GM23248 (cell line): Measurements from ENCODE around the gene OR5M3. TPM values are rescaled to one million over a fixed set of nuclear protein-coding genes. Genes with fewer than 3 reads are reported as not detected.

Source experiments
- DNase-seq: peaks from one replicate; pipeline ENCODE4 v3.0.0-alpha.2; 2015
- H2AFZ ChIP-seq: fragments of 200-600 bp; sonication (generic); 2 replicates; pipeline ENCODE4 v1.6.1; 2016; ENCODE audit warnings: antibody characterized with exemption
- H3F3A ChIP-seq: fragments of 200-600 bp; sonication (generic); 2 replicates; pipeline ENCODE4 v1.6.1; 2016; ENCODE audit warnings: mild to moderate bottlenecking, antibody characterized with exemption, mixed run types; ENCODE audit not compliant: insufficient read depth
- H3K27ac ChIP-seq: fragments of 200-600 bp; sonication (generic); 2 replicates; pipeline ENCODE4 v1.5.1; 2016; ENCODE audit warnings: mild to moderate bottlenecking
- H3K27me3 ChIP-seq: fragments of 200-600 bp; sonication (generic); replicated peaks from 2 replicates; pipeline ENCODE4 v1.6.1; 2016; ENCODE audit warnings: mild to moderate bottlenecking; ENCODE audit not compliant: insufficient read depth
- H3K36me3 ChIP-seq: fragments of 200-600 bp; sonication (generic); 2 replicates; pipeline ENCODE4 v1.6.1; 2016; ENCODE audit warnings: low read depth, mild to moderate bottlenecking
- H3K4me1 ChIP-seq: fragments of 200-600 bp; sonication (generic); 2 replicates; pipeline ENCODE4 v1.6.1; 2016; ENCODE audit warnings: mild to moderate bottlenecking; ENCODE audit not compliant: insufficient read depth
- H3K4me2 ChIP-seq: fragments of 200-600 bp; sonication (generic); one replicate; pipeline ENCODE4 v1.6.1; 2016; ENCODE audit warnings: mild to moderate bottlenecking; ENCODE audit not compliant: unreplicated experiment
- H3K4me3 ChIP-seq: fragments of 200-600 bp; sonication (generic); 2 replicates; pipeline ENCODE4 v1.5.1; 2016; ENCODE audit warnings: mild to moderate bottlenecking
- H3K79me2 ChIP-seq: fragments of 200-600 bp; sonication (generic); 2 replicates; pipeline ENCODE4 v1.6.1; 2016; ENCODE audit warnings: mild to moderate bottlenecking; ENCODE audit not compliant: insufficient read depth
- H3K9ac ChIP-seq: fragments of 200-600 bp; sonication (generic); 2 replicates; pipeline ENCODE4 v1.6.1; 2016; ENCODE audit warnings: mild to moderate bottlenecking
- H3K9me2 ChIP-seq: fragments of 200-600 bp; sonication (generic); 2 replicates; pipeline ENCODE4 v1.6.1; 2016; ENCODE audit warnings: mixed run types, mild to moderate bottlenecking, moderate library complexity; ENCODE audit not compliant: insufficient read depth
- H3K9me3 ChIP-seq: fragments of 200-600 bp; sonication (generic); one replicate; pipeline ENCODE4 v1.6.1; 2017; ENCODE audit warnings: low read depth
- H4K20me1 ChIP-seq: fragments of 200-600 bp; sonication (generic); 2 replicates; pipeline ENCODE4 v1.6.0; 2016; ENCODE audit not compliant: insufficient read depth
- EZH2phosphoT487 ChIP-seq: fragments of 200-600 bp; sonication (generic); IDR thresholded peaks from 2 replicates; pipeline ENCODE4 v1.6.1; 2018; ENCODE audit warnings: antibody characterized with exemption, moderate library complexity, mild to moderate bottlenecking, low read depth; ENCODE audit not compliant: insufficient read depth
- WGBS, 2 experiments: methylation state at CpG; one replicate each; pipeline ENCODE4 v1.1.6; 2015 to 2017; ENCODE audit warnings: low lambda C conversion rate in 2 of 2, low coverage in 1 of 2; ENCODE audit errors: missing lambda C conversion rate in 2 of 2; 5-methylcytosine and 5-hydroxymethylcytosine counted together
- in situ Hi-C: fragments of 300-500 bp; cut with MboI; formaldehyde crosslinking; loops from 2 replicates; pipeline ENCODE4 v1.15.0; 2020
- polyA plus RNA-seq: library from polyadenylated mRNA; unstranded; fragments of >200 nt; fragmentation: Nextera tagmentation; extraction: Ambion mirVana; gene quantifications from 2 replicates; pipeline ENCODE4 v1.2.1, GENCODE V29; 2016
- total RNA-seq: library from RNA; depleted of rRNA; stranded (reverse); fragments of >200 nt; shearing (Covaris generic); gene quantifications from 2 replicates; pipeline ENCODE4 v1.2.3, GENCODE V29; 2014; rRNA removed

OR5M3 gene
- total and polyA plus RNA-seq, 2 experiments from 2014 or later = not detected

DNA sequence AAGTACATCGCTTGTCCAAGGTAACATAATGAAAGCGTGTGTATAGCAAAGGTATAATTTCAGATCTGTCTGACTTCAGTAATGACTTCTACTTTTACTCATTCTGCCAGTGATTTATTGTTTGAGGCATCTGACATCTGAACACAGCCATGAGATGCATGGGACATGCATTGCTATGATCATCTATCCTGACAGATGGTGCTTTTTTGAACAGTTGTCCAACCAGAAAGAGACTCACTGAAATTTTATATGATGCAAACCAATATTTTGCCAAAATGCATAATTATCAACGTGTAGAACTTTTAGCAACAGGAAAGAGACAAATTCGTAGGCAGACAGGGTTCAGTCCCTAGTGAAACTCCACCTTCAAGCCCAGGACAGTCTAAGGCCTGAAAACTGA is 19.6 kb downstream of the OR5M3 start:
- H3K9ac ChIP-seq = no peak overlapping the region
- no peaks in the 10 kb centered on the region for H3F3A ChIP-seq
- H2AFZ ChIP-seq = no peak overlapping the region
- TF ChIP-seq EZH2phosphoT487 = no peak
- H3K79me2 ChIP-seq = no peaks in the 10 kb centered on the region
- H3K9me3 ChIP-seq = no peaks in the 10 kb centered on the region
- 20% methylated on average over 4 of the region's 4 CpGs for whole genome bisulfite sequencing, 2 experiments
- no peak overlapping the region for H3K27ac ChIP-seq
- DNase-seq = no peak
- H3K4me1 ChIP-seq = no peaks in the 10 kb centered on the region
- no peaks in the 10 kb centered on the region for H3K27me3 ChIP-seq
- H3K9me2 ChIP-seq = no peaks in the 10 kb centered on the region
- H3K36me3 ChIP-seq = no peaks in the 10 kb centered on the region
- H4K20me1 ChIP-seq = no peaks in the 10 kb centered on the region
- in situ Hi-C loops = no loop called here
- no peak overlapping the region for H3K4me2 ChIP-seq
- no peak overlapping the region for H3K4me3 ChIP-seq

Other genes starting within 250 kb of the OR5M3 start
- not detected in 2 replicates for gene OR5T2, start 239.1 kb downstream of the OR5M3 start, total RNA-seq
- gene OR5T2, start 239.1 kb downstream of the OR5M3 start, polyA plus RNA-seq = not detected in 2 replicates
- gene OR5T3, start 221.1 kb downstream of the OR5M3 start, total RNA-seq = not detected in 2 replicates
- gene OR5T3, start 221.1 kb downstream of the OR5M3 start, polyA plus RNA-seq = not detected in 2 replicates
- not detected in 2 replicates for gene OR5T1, start 199.2 kb downstream of the OR5M3 start, total RNA-seq
- gene OR5T1, start 199.2 kb downstream of the OR5M3 start, polyA plus RNA-seq = not detected in 2 replicates
- gene OR8H1, start 181.1 kb downstream of the OR5M3 start, total RNA-seq = not detected in 2 replicates
- gene OR8H1, start 181.1 kb downstream of the OR5M3 start, polyA plus RNA-seq = not detected in 2 replicates
- not detected in 2 replicates for gene OR8K3, start 158.2 kb downstream of the OR5M3 start, total RNA-seq
- not detected in 2 replicates for gene OR8K3, start 158.2 kb downstream of the OR5M3 start, polyA plus RNA-seq
- not detected in 2 replicates for gene OR8K1, start 127.3 kb downstream of the OR5M3 start, total RNA-seq
- gene OR8K1, start 127.3 kb downstream of the OR5M3 start, polyA plus RNA-seq = not detected in 2 replicates
- not detected in 2 replicates for gene OR8J1, start 119.1 kb downstream of the OR5M3 start, total RNA-seq
- not detected in 2 replicates for gene OR8J1, start 119.1 kb downstream of the OR5M3 start, polyA plus RNA-seq
- gene OR8U1, start 97.7 kb downstream of the OR5M3 start, total RNA-seq = not detected in 2 replicates
- not detected in 2 replicates for gene OR8U1, start 97.7 kb downstream of the OR5M3 start, polyA plus RNA-seq
- not detected in 2 replicates for gene OR5AL1, start 60.7 kb downstream of the OR5M3 start, total RNA-seq
- not detected in 2 replicates for gene OR5AL1, start 60.7 kb downstream of the OR5M3 start, polyA plus RNA-seq
- not detected in 2 replicates for gene OR5M8, start 18.0 kb upstream of the OR5M3 start, total RNA-seq
- not detected in 2 replicates for gene OR5M8, start 18.0 kb upstream of the OR5M3 start, polyA plus RNA-seq
- gene OR5M11, start 69.9 kb upstream of the OR5M3 start, total RNA-seq = not detected in 2 replicates
- not detected in 2 replicates for gene OR5M11, start 69.9 kb upstream of the OR5M3 start, polyA plus RNA-seq
- not detected in 2 replicates for gene OR5M10, start 104.4 kb upstream of the OR5M3 start, total RNA-seq
- gene OR5M10, start 104.4 kb upstream of the OR5M3 start, polyA plus RNA-seq = not detected in 2 replicates
- gene OR5M1, start 141.5 kb upstream of the OR5M3 start, total RNA-seq = not detected in 2 replicates
- gene OR5M1, start 141.5 kb upstream of the OR5M3 start, polyA plus RNA-seq = not detected in 2 replicates
- gene OR5AP2, start 169.1 kb upstream of the OR5M3 start, total RNA-seq = not detected in 2 replicates
- gene OR5AP2, start 169.1 kb upstream of the OR5M3 start, polyA plus RNA-seq = not detected in 2 replicates
- not detected in 2 replicates for gene OR5AR1, start 190.3 kb upstream of the OR5M3 start, total RNA-seq
- not detected in 2 replicates for gene OR5AR1, start 190.3 kb upstream of the OR5M3 start, polyA plus RNA-seq
- gene OR9G1, start 225.7 kb upstream of the OR5M3 start, total RNA-seq = not detected in 2 replicates
- gene OR9G1, start 225.7 kb upstream of the OR5M3 start, polyA plus RNA-seq = not detected in 2 replicates